ENCODE measurements around the gene COL4A5. TPM values are rescaled to one million over a fixed set of nuclear protein-coding genes. Genes with fewer than 3 reads are reported as not detected.

COL4A5 gene
- total RNA-seq, 1 experiment from 2014 or later = 51.3 TPM

GRCh38 chrX:108573136-108573535, 133.5 kb downstream of the COL4A5 start:
- no peak overlapping the region for H4K5ac ChIP-seq (ENCODE audit: insufficient read length, low read depth, low read length)
- no peak overlapping the region for H3K4ac ChIP-seq (ENCODE audit: low read depth, low read length)
- Mint-ChIP-seq H3K9me3 (no peaks in the 10 kb centered on the region), H3K27ac (no peak overlapping the region), H3K27me3 (ENCODE audit: low read depth) (no peaks in the 10 kb centered on the region), H3K4me1 (peaks cover 5 to 11% of the 10 kb centered on the region in 2 experiments), H3K4me3 (no peak overlapping the region), H3K36me3 (ENCODE audit: insufficient read depth in 1 of 3, low read depth in 3 of 3) (peaks cover 5 to 27% (median 17%) of the 10 kb centered on the region in 3 experiments; a peak in 6 of 7 replicates)
- no peak for DNase-seq
- H3K4me1 ChIP-seq (ENCODE audit: insufficient read depth, low read length) = no peaks in the 10 kb centered on the region; the same call in 1 of the 2 replicates
- H2BK12ac ChIP-seq (ENCODE audit: insufficient read length, low read depth, low read length) = no peak overlapping the region
- no peak overlapping the region for H2BK15ac ChIP-seq (ENCODE audit: low read depth, low read length)
- no peak overlapping the region for H3T11ph ChIP-seq (ENCODE audit: low read length)
- H2BK120ac ChIP-seq (ENCODE audit: low read depth, low read length, poor library complexity, severe bottlenecking) = no peak overlapping the region
- H3K18ac ChIP-seq (ENCODE audit: insufficient read length, low read depth, low read length) = no peak overlapping the region
- H3K4me2 ChIP-seq (ENCODE audit: insufficient read depth, insufficient read length, low read length) = no peak overlapping the region
- H3K27ac ChIP-seq (ENCODE audit: insufficient read length, low read depth, low read length) = no peak overlapping the region
- no peaks in the 10 kb centered on the region for H4K20me1 ChIP-seq (ENCODE audit: control insufficient read depth, insufficient read depth, insufficient read length)
- H4K8ac ChIP-seq (replicated peaks; ENCODE audit: insufficient read length, low read depth, low read length) = no peak overlapping the region
- no peaks in the 10 kb centered on the region for H3K9me3 ChIP-seq (ENCODE audit: control insufficient read depth, low read depth, low read length)
- H3K79me1 ChIP-seq (ENCODE audit: insufficient read depth, low read depth, low read length, poor library complexity, severe bottlenecking) = no peaks in the 10 kb centered on the region
- no peak overlapping the region for H2AK5ac ChIP-seq (ENCODE audit: insufficient read length, low read length)
- no peak overlapping the region for H2AFZ ChIP-seq (ENCODE audit: low read length)
- TF ChIP-seq CTCF (conservative IDR thresholded peaks at IDR 0.05) = no peak
- H3K23me2 ChIP-seq (ENCODE audit: insufficient read length, low read depth, low read length, poor library complexity, severe bottlenecking) = no peaks in the 10 kb centered on the region
- no peak overlapping the region for H2BK5ac ChIP-seq (ENCODE audit: insufficient read length, low read length)
- no peaks in the 10 kb centered on the region for H3K27me3 ChIP-seq (ENCODE audit: insufficient read depth, low read length)
- H3K9ac ChIP-seq (ENCODE audit: extremely low read depth, insufficient read length, low read length) = no peak overlapping the region
- no peak overlapping the region for H4K91ac ChIP-seq (ENCODE audit: insufficient read length, low read depth, low read length)
- H3K23ac ChIP-seq (ENCODE audit: insufficient read length, low read depth, low read length) = no peak overlapping the region
- no peaks in the 10 kb centered on the region for H3K79me2 ChIP-seq (ENCODE audit: insufficient read depth, low read length)
- H2BK20ac ChIP-seq (ENCODE audit: low read depth, low read length, poor library complexity, severe bottlenecking) = no peak overlapping the region
- H3K14ac ChIP-seq (ENCODE audit: insufficient read depth, low read length) = no peak overlapping the region
- H3K56ac ChIP-seq (ENCODE audit: insufficient read length, low read depth, low read length) = no peak overlapping the region

Data from H9 (cell line).